Measurements from ENCODE around the gene PTPRR.

DNA sequence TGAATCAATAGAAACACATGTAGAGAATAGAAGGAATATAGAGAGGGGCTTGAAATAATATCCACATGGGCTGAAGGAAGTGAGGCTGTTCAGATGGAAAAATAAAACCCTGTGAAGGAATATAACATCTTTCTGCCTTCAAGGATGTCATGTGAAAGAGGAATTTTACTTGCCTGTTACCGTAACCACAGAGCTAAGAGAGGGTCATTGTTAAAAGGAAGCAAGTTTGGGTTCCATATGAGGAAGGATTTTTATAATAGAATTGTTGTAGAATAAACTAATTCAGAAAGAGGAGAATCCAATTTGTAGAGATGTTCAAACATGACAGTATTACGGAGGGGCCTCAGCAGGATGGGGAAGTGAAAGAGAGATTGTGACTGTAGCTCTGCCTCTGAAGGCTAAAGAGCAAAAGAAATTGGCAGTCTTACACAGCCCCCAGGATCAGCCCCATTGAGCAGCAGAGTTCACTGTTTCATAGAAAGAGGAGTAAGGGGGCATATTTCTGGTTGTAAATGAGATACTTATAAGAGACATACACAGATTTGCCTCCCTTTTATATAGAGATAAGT, 41.8 kb upstream of the PTPRR start:
- TF ChIP-seq, protein P1, sequence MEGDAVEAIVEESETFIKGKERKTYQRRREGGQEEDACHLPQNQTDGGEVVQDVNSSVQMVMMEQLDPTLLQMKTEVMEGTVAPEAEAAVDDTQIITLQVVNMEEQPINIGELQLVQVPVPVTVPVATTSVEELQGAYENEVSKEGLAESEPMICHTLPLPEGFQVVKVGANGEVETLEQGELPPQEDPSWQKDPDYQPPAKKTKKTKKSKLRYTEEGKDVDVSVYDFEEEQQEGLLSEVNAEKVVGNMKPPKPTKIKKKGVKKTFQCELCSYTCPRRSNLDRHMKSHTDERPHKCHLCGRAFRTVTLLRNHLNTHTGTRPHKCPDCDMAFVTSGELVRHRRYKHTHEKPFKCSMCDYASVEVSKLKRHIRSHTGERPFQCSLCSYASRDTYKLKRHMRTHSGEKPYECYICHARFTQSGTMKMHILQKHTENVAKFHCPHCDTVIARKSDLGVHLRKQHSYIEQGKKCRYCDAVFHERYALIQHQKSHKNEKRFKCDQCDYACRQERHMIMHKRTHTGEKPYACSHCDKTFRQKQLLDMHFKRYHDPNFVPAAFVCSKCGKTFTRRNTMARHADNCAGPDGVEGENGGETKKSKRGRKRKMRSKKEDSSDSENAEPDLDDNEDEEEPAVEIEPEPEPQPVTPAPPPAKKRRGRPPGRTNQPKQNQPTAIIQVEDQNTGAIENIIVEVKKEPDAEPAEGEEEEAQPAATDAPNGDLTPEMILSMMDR (IDR thresholded peaks at IDR 0.05) = no peak
- TF ChIP-seq POLR2A (IDR thresholded peaks at IDR 0.05; ENCODE audit: low read depth) (no peak), EP300 (IDR thresholded peaks at IDR 0.05) (no peak)

Measured in esophagus muscularis mucosa (tissue), 4 donors.